Neural cell (in vitro differentiated cells): Measurements from ENCODE around the gene FBP1. TPM values are rescaled to one million over a fixed set of nuclear protein-coding genes. Genes with fewer than 3 reads are reported as not detected.

Source experiments
- H2AFZ ChIP-seq: fragments of 200-600, 300-800 bp; sonication (generic), shearing (Covaris generic); 2 replicates; pipeline ENCODE4 v1.6.0; 2014; ENCODE audit warnings: low read depth, mild to moderate bottlenecking, antibody characterized with exemption, low read length, moderate library complexity
- H3F3A ChIP-seq: fragments of 200-600 bp; shearing (Covaris generic); 2 replicates; pipeline ENCODE4 v1.6.1; 2016; ENCODE audit warnings: mild to moderate bottlenecking, moderate library complexity, mixed read lengths, antibody characterized with exemption, low read length; ENCODE audit not compliant: insufficient read depth, poor library complexity, severe bottlenecking
- H3K27ac ChIP-seq: fragments of 200-600, 300-800 bp; sonication (generic), shearing (Covaris generic); 2 replicates; pipeline ENCODE4 v1.5.1; 2014; ENCODE audit warnings: mild to moderate bottlenecking, low read length, moderate library complexity
- H3K27me3 ChIP-seq: fragments of 300-800, 200-600 bp; sonication (generic), shearing (Covaris generic); 2 replicates; pipeline ENCODE4 v1.6.0; 2014; ENCODE audit warnings: mild to moderate bottlenecking, low read depth, low read length, moderate library complexity; ENCODE audit not compliant: insufficient read depth
- H3K36me3 ChIP-seq: fragments of 300-800, 200-600 bp; sonication (generic), shearing (Covaris generic); 2 replicates; pipeline ENCODE4 v1.5.1; 2014; ENCODE audit warnings: mild to moderate bottlenecking, antibody characterized with exemption, low read length, moderate library complexity; ENCODE audit not compliant: insufficient read depth
- H3K4me2 ChIP-seq: fragments of 300-800, 200-600 bp; sonication (generic), shearing (Covaris generic); 2 replicates; pipeline ENCODE4 v1.6.0; 2014; ENCODE audit warnings: mild to moderate bottlenecking, low read length
- H3K4me3 ChIP-seq: fragments of 300-800, 200-600 bp; sonication (generic), shearing (Covaris generic); 2 replicates; pipeline ENCODE4 v1.5.1; 2014; ENCODE audit warnings: mild to moderate bottlenecking, low read length, moderate library complexity
- H3K79me2 ChIP-seq: fragments of 200-600 bp; shearing (Covaris generic); replicated peaks from 2 replicates; pipeline ENCODE4 v1.6.0; 2014; ENCODE audit warnings: mild to moderate bottlenecking, low read length, moderate library complexity; ENCODE audit not compliant: insufficient read depth
- H3K9ac ChIP-seq: fragments of 300-800, 200-600 bp; sonication (generic), shearing (Covaris generic); 2 replicates; pipeline ENCODE4 v1.6.1; 2016; ENCODE audit warnings: mild to moderate bottlenecking, low read length, mixed read lengths
- H3K9me2 ChIP-seq: fragments of 200-600 bp; shearing (Covaris generic); 2 replicates; pipeline ENCODE4 v1.6.1; 2016; ENCODE audit warnings: mild to moderate bottlenecking, low read length, mixed read lengths; ENCODE audit not compliant: insufficient read depth
- H3K9me3 ChIP-seq: fragments of 200-600, 300-800 bp; sonication (generic), shearing (Covaris generic); 2 replicates; pipeline ENCODE4 v1.6.1; 2016; ENCODE audit warnings: mild to moderate bottlenecking, mixed run types, low read length, moderate library complexity, mixed read lengths
- H4K20me1 ChIP-seq: fragments of 200-600 bp; shearing (Covaris generic); 2 replicates; pipeline ENCODE4 v1.6.1; 2016; ENCODE audit warnings: mild to moderate bottlenecking, mixed run types; ENCODE audit not compliant: insufficient read depth
- CTCF ChIP-seq: fragments of 450-650 bp; IDR thresholded peaks from 2 replicates; pipeline ENCODE4 v1.5.1; 2014; ENCODE audit warnings: antibody characterized with exemption, mild to moderate bottlenecking, moderate library complexity; ENCODE audit not compliant: poor library complexity, severe bottlenecking
- EP300 ChIP-seq: fragments of 450-650 bp; conservative IDR thresholded peaks from 2 replicates; pipeline ENCODE4 v1.6.1; 2014; ENCODE audit warnings: antibody characterized with exemption, mild to moderate bottlenecking, moderate library complexity; ENCODE audit not compliant: poor library complexity, severe bottlenecking
- EZH2 ChIP-seq: fragments of 200-600, 300-800 bp; shearing (Covaris generic), sonication (generic); IDR thresholded peaks from 2 replicates; pipeline ENCODE4 v1.6.1; 2014; ENCODE audit warnings: antibody characterized with exemption, low read length, borderline replicate concordance, mild to moderate bottlenecking; ENCODE audit not compliant: insufficient read depth, poor library complexity, severe bottlenecking
- MXI1 ChIP-seq: fragments of 450-650 bp; conservative IDR thresholded peaks from 2 replicates; pipeline ENCODE4 v1.6.1; 2014; ENCODE audit warnings: antibody characterized with exemption, mild to moderate bottlenecking; ENCODE audit not compliant: poor library complexity, severe bottlenecking
- POLR2AphosphoS5 ChIP-seq: IDR thresholded peaks from 2 replicates; pipeline ENCODE4 v1.6.1; 2012
- RAD21 ChIP-seq: fragments of 450-650 bp; conservative IDR thresholded peaks from 2 replicates; pipeline ENCODE4 v1.6.1; 2014; ENCODE audit warnings: antibody characterized with exemption, mild to moderate bottlenecking, moderate library complexity
- REST ChIP-seq: IDR thresholded peaks from 2 replicates; pipeline ENCODE4 v1.6.1; 2012; ENCODE audit warnings: borderline replicate concordance
- SMC3 ChIP-seq: fragments of 450-650 bp; conservative IDR thresholded peaks from 2 replicates; pipeline ENCODE4 v1.6.1; 2014; ENCODE audit warnings: antibody characterized with exemption, mild to moderate bottlenecking, moderate library complexity; ENCODE audit not compliant: poor library complexity
- TAF1 ChIP-seq: IDR thresholded peaks from 2 replicates; pipeline ENCODE4 v1.6.1; 2012; ENCODE audit warnings: low read depth
- polyA plus RNA-seq: library from polyadenylated mRNA; depleted of rRNA; stranded (reverse); fragments of >200 nt; gene quantifications from 2 replicates; pipeline ENCODE4 v1.2.3, GENCODE V29; 2014

Gene FBP1
- polyA plus RNA-seq, 1 donor from 2014 or later: not detected

- no peaks in the 10 kb centered on the region for H3K9me3 ChIP-seq
- no peak overlapping the region for H3K27ac ChIP-seq
- no peaks in the 10 kb centered on the region for H4K20me1 ChIP-seq
- no peak overlapping the region for H2AFZ ChIP-seq
- TF ChIP-seq SMC3 (no peak), EP300 (no peak), POLR2AphosphoS5 (no peak), CTCF (no peak), TAF1 (no peak), EZH2 (no peak), RAD21 (no peak), REST (no peak), MXI1 (no peak)
- no peaks in the 10 kb centered on the region for H3K36me3 ChIP-seq
- H3K4me2 ChIP-seq: no peak overlapping the region
- peaks cover 31% of the 10 kb centered on the region for H3K27me3 ChIP-seq
- H3K9me2 ChIP-seq: no peaks in the 10 kb centered on the region
- H3K9ac ChIP-seq: no peak overlapping the region
- no peak overlapping the region for H3K4me3 ChIP-seq
- H3F3A ChIP-seq: no peaks in the 10 kb centered on the region
- no peaks in the 10 kb centered on the region for H3K79me2 ChIP-seq
These were observed 3.9 kb upstream of the FBP1 start for GRCh38 chr9:94643176-94643575.

GRCh38 chr9:94642501-94642900 lies 3.2 kb upstream of the FBP1 start:
- no peaks in the 10 kb centered on the region for H4K20me1 ChIP-seq
- H3K36me3 ChIP-seq: no peaks in the 10 kb centered on the region
- no peak for TF ChIP-seq MXI1
- TF ChIP-seq CTCF: no peak
- TF ChIP-seq TAF1: no peak
- no peak for TF ChIP-seq SMC3
- H3K27me3 ChIP-seq: peaks cover 34% of the 10 kb centered on the region
- no peaks in the 10 kb centered on the region for H3K9me2 ChIP-seq
- H3K9me3 ChIP-seq: no peaks in the 10 kb centered on the region
- H3F3A ChIP-seq: no peaks in the 10 kb centered on the region
- no peak overlapping the region for H2AFZ ChIP-seq
- H3K4me2 ChIP-seq: no peak overlapping the region
- H3K79me2 ChIP-seq: no peaks in the 10 kb centered on the region
- H3K4me3 ChIP-seq: no peak overlapping the region
- no peak overlapping the region for H3K9ac ChIP-seq
- no peak overlapping the region for H3K27ac ChIP-seq
